Endothelial cell of umbilical vein (primary cell): ENCODE data around the gene FCRL3. TPM values are rescaled to one million over a fixed set of nuclear protein-coding genes. Genes with fewer than 3 reads are reported as not detected.

Experiments used
- BruUV-seq: library from RNA; stranded (reverse); fragments of 400-500 nt; replicated peaks from 2 replicates; lab custom pipeline; 2021; lab: Mats Ljungman, UMichigan
- CTCF ChIA-PET: fragments of 300-600, 350-600 bp; sonication (Branson Sonifier 250); formaldehyde crosslinking; loops from one replicate; lab custom pipeline; 2021; ENCODE audit warnings: antibody characterized with exemption, inconsistent platforms; lab: Charles Lee
- POLR2A ChIA-PET: fragments of 300-600, 350-600 bp; sonication (Branson Sonifier 250); formaldehyde crosslinking; loops from one replicate; lab custom pipeline; 2021; ENCODE audit warnings: antibody characterized with exemption, inconsistent platforms; lab: Charles Lee
- DNase-seq: peaks from one replicate; pipeline ENCODE4 v3.0.0-alpha.2; 2011; ENCODE audit warnings: low read depth, low spot score
- FAIRE-seq: peaks from 2 replicates; lab custom pipeline; 2011; peaks lifted over from hg19 to GRCh38; lab: Jason Lieb, UNC
- H2AFZ ChIP-seq: 2 replicates; pipeline ENCODE4 v1.6.0; 2012; ENCODE audit warnings: low read depth, low read length, control low read depth, inconsistent platforms
- H3K27ac ChIP-seq: 2 replicates; pipeline ENCODE4 v1.5.1; 2011; ENCODE audit warnings: low read depth, mild to moderate bottlenecking, control low read depth, low read length, moderate library complexity; ENCODE audit not compliant: insufficient read depth
- H3K27me3 ChIP-seq, 2 experiments: 2 replicates each; pipeline versions ENCODE4 v1.6.0 to v1.6.1; 2011; ENCODE audit warnings: low read length in 2 of 2, mixed read lengths in 1 of 2; ENCODE audit not compliant: control insufficient read depth in 2 of 2, insufficient read depth in 2 of 2
- H3K36me3 ChIP-seq, 2 experiments: 2 replicates in 1 of 2; 3 replicates in 1 of 2; pipeline ENCODE4 v1.5.1; 2011; ENCODE audit warnings: low read length in 2 of 2, mild to moderate bottlenecking in 1 of 2, moderate library complexity in 1 of 2; ENCODE audit not compliant: control insufficient read depth in 2 of 2, insufficient read depth in 2 of 2; ENCODE audit errors: extremely low read depth in 1 of 2
- H3K4me1 ChIP-seq: 3 replicates; pipeline ENCODE4 v1.5.1; 2011; ENCODE audit warnings: mild to moderate bottlenecking, low read length; ENCODE audit not compliant: control insufficient read depth, insufficient read depth; ENCODE audit errors: extremely low read depth
- H3K4me2 ChIP-seq: 2 replicates; pipeline ENCODE4 v1.6.1; 2011; ENCODE audit warnings: low read length, control low read depth, mixed read lengths; ENCODE audit not compliant: insufficient read depth
- H3K4me3 ChIP-seq, 3 experiments: fragments of 200-600 bp in 1 of 3; sonication (generic), shearing (Covaris generic) in 1 of 3; replicated peaks in 1 of 3; 2 replicates each; pipeline ENCODE4 v1.5.1; 2011 to 2016; ENCODE audit warnings: control low read depth in 3 of 3, low read length in 3 of 3, mild to moderate bottlenecking in 2 of 3, inconsistent platforms in 1 of 3, low read depth in 1 of 3, moderate library complexity in 1 of 3; ENCODE audit not compliant: insufficient read depth in 1 of 3
- H3K79me2 ChIP-seq: 2 replicates; pipeline ENCODE4 v1.6.0; 2012; ENCODE audit warnings: low read length, inconsistent platforms; ENCODE audit not compliant: control insufficient read depth, insufficient read depth
- H3K9ac ChIP-seq: replicated peaks from 2 replicates; pipeline ENCODE3; 2011; ENCODE audit warnings: low read length, control low read depth; ENCODE audit not compliant: insufficient read depth; ENCODE audit errors: extremely low read depth
- H3K9me1 ChIP-seq: replicated peaks from 3 replicates; pipeline ENCODE4 v1.6.0; 2011; ENCODE audit warnings: mild to moderate bottlenecking, low read length; ENCODE audit not compliant: control insufficient read depth, insufficient read depth; ENCODE audit errors: extremely low read depth
- H3K9me3 ChIP-seq: replicated peaks from 2 replicates; pipeline ENCODE4 v1.5.1; 2012; ENCODE audit warnings: low read length, inconsistent platforms; ENCODE audit not compliant: control insufficient read depth, insufficient read depth
- H4K20me1 ChIP-seq: replicated peaks from 2 replicates; pipeline ENCODE3; 2011; ENCODE audit warnings: mild to moderate bottlenecking, low read length; ENCODE audit not compliant: control insufficient read depth, insufficient read depth; ENCODE audit errors: extremely low read depth
- EZH2 ChIP-seq: IDR thresholded peaks from 2 replicates; pipeline ENCODE4 v1.6.1; 2012; ENCODE audit warnings: borderline replicate concordance, low read depth, mild to moderate bottlenecking, moderate library complexity, low read length, inconsistent platforms; ENCODE audit not compliant: severe bottlenecking
- FOS ChIP-seq: IDR thresholded peaks from 2 replicates; pipeline ENCODE4 v1.6.1; 2011; ENCODE audit warnings: mild to moderate bottlenecking, low read length, moderate library complexity, borderline replicate concordance; ENCODE audit not compliant: insufficient read depth
- GATA2 ChIP-seq: IDR thresholded peaks from 2 replicates; pipeline ENCODE4 v1.7.0; 2011; ENCODE audit warnings: low read depth, mild to moderate bottlenecking, moderate library complexity, mixed read lengths, low read length; ENCODE audit not compliant: insufficient read length, insufficient read depth
- JUN ChIP-seq: IDR thresholded peaks from 2 replicates; pipeline ENCODE4 v1.6.1; 2011; ENCODE audit warnings: borderline replicate concordance, low read depth; ENCODE audit not compliant: insufficient read length, insufficient read depth
- MYC ChIP-seq: IDR thresholded peaks from one replicate; pipeline ENCODE4 v1.6.1; 2011; ENCODE audit warnings: mild to moderate bottlenecking, low read depth, low read length
- POLR2A ChIP-seq: IDR thresholded peaks from 2 replicates; pipeline ENCODE4 v1.6.1; 2012; ENCODE audit warnings: low read depth, mild to moderate bottlenecking, control low read depth, low read length
- POLR2AphosphoS5 ChIP-seq: IDR thresholded peaks from 2 replicates; pipeline ENCODE4 v1.6.1; 2012; ENCODE audit warnings: low read depth, mild to moderate bottlenecking, control low read depth, low read length, moderate library complexity; ENCODE audit not compliant: insufficient read depth
- dilution Hi-C: fragments of 300-500 bp; cut with MboI; formaldehyde crosslinking; loops from one replicate; pipeline ENCODE4 v1.15.0; 2019; ENCODE audit warnings: low sequenced_read_pairs; ENCODE audit not compliant: extremely low pct_ligation_motif_present
- intact Hi-C: fragments of 100-400 bp; cut with micrococcal nuclease; formaldehyde crosslinking; loops from one replicate; pipeline ENCODE4 v1.10.0; 2022
- polyA plus RNA-seq, 4 experiments: library from polyadenylated mRNA; depleted of rRNA in 3 of 4; stranded (reverse) in 3 of 4; unstranded in 1 of 4; fragments of >200 nt; gene quantifications; 2 replicates each; pipeline versions ENCODE4 v1.2.1 to v1.2.3, GENCODE V29; 2011 to 2012; ENCODE audit warnings: missing spikeins in 1 of 4
- total RNA-seq: library from RNA; stranded (reverse); gene quantifications from 2 replicates; pipeline ENCODE4 v1.2.3, GENCODE V29; 2021
- TF ChIP-seq, protein P1 (sequence below): IDR thresholded peaks from 2 replicates; pipeline ENCODE4 v1.6.1; 2011; ENCODE audit not compliant: insufficient read depth, insufficient read length
- TF ChIP-seq, protein P2 (sequence below), 2 donors: IDR thresholded peaks; 1 replicate in 1 of 2; 2 replicates in 1 of 2; pipeline ENCODE4 v1.5.1; 2011; ENCODE audit warnings: low read length in 2 of 2, mild to moderate bottlenecking in 2 of 2, moderate library complexity in 2 of 2, control low read depth in 1 of 2, inconsistent platforms in 1 of 2, low read depth in 1 of 2; ENCODE audit not compliant: insufficient read depth in 1 of 2; ENCODE audit errors: extremely low read depth in 1 of 2

Gene FCRL3
- total and polyA plus RNA-seq, 2 donors (not counting 3 experiments of a cell fraction or from before 2014, with no cell fraction given), result not detected

GRCh38 chr1:157715736-157716135, 15.2 kb upstream of the FCRL3 start:
- H2AFZ ChIP-seq, result no peak overlapping the region
- no peaks in the 10 kb centered on the region for H3K79me2 ChIP-seq
- H3K9ac ChIP-seq, result no peak overlapping the region
- H3K4me1 ChIP-seq, result no peaks in the 10 kb centered on the region
- DNase-seq (no peak), FAIRE-seq (no peak)
- H3K27ac ChIP-seq, result no peak overlapping the region
- CTCF ChIA-PET, result no interaction called here
- no peaks in the 10 kb centered on the region for H3K9me3 ChIP-seq
- dilution Hi-C loops (no loop called here), intact Hi-C loops (no loop called here)
- H3K27me3 ChIP-seq, result no peaks in the 10 kb centered on the region
- no peaks in the 10 kb centered on the region for H3K9me1 ChIP-seq
- no TSS peak for BruUV-seq
- no peak overlapping the region for H3K4me3 ChIP-seq
- no peaks in the 10 kb centered on the region for H4K20me1 ChIP-seq
- TF ChIP-seq POLR2A, result no peak
- TF ChIP-seq FOS, result no peak
- no peak for TF ChIP-seq POLR2AphosphoS5
- TF ChIP-seq, protein P1, sequence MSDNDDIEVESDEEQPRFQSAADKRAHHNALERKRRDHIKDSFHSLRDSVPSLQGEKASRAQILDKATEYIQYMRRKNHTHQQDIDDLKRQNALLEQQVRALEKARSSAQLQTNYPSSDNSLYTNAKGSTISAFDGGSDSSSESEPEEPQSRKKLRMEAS, result no peak
- no peak for TF ChIP-seq JUN
- no peak for TF ChIP-seq GATA2
- TF ChIP-seq, protein P2, sequence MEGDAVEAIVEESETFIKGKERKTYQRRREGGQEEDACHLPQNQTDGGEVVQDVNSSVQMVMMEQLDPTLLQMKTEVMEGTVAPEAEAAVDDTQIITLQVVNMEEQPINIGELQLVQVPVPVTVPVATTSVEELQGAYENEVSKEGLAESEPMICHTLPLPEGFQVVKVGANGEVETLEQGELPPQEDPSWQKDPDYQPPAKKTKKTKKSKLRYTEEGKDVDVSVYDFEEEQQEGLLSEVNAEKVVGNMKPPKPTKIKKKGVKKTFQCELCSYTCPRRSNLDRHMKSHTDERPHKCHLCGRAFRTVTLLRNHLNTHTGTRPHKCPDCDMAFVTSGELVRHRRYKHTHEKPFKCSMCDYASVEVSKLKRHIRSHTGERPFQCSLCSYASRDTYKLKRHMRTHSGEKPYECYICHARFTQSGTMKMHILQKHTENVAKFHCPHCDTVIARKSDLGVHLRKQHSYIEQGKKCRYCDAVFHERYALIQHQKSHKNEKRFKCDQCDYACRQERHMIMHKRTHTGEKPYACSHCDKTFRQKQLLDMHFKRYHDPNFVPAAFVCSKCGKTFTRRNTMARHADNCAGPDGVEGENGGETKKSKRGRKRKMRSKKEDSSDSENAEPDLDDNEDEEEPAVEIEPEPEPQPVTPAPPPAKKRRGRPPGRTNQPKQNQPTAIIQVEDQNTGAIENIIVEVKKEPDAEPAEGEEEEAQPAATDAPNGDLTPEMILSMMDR (IDR thresholded peaks at IDR 0.05; ENCODE audit: extremely low read depth in 1 of 2, insufficient read depth in 1 of 2, low read depth in 1 of 2, low read length in 2 of 2), result no peak
- no peak for TF ChIP-seq MYC
- TF ChIP-seq EZH2, result no peak
- H3K36me3 ChIP-seq, result no peaks in the 10 kb centered on the region
- POLR2A ChIA-PET, result no interaction called here
- no peak overlapping the region for H3K4me2 ChIP-seq
